ENCODE measurements around the gene PLPP4.

The PLPP4 gene

GRCh38 chr10:120480065-120480600 lies 23.1 kb downstream of the PLPP4 start:
- no peak for DNase-seq (ENCODE audit: low read depth in 1 of 2, low spot score in 1 of 2)

DNA sequence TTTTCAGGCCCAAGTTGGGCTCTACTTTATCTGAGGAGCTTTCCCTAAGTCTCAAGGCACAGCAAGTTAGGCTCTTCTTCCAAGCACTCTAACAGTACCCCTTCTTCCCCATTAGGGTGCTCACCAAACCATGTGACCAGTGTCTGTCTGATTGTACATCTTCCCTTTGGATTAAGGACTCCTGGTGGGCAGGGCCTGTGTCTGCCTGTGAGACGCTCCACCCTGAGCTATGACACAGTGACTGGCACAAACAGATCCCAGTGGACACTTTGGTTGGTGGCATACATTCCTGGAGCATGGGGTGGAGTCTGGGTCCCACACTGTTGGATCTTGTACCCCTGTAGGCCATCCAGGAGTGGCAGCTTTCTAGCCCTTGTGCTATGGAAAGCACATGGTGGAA lies 23.8 kb downstream of the PLPP4 start:
- no peak for DNase-seq (ENCODE audit: low read depth in 1 of 2, low spot score in 1 of 2)
- Histone ChIP-seq H3K27me3 (ENCODE audit: insufficient read depth, poor library complexity, severe bottlenecking) (no peaks in the 10 kb centered on the region), H3K4me3 (replicated peaks; ENCODE audit: insufficient read depth, low read length) (no peak overlapping the region), H3K27ac (replicated peaks) (no peak overlapping the region)
- TF ChIP-seq REST (IDR thresholded peaks at IDR 0.05; ENCODE audit: insufficient replicate concordance, low read depth) = no peak

More at GRCh38 chr10:120480065-120480600, 23.1 kb downstream of the PLPP4 start:
- TF ChIP-seq POLR2AphosphoS5 (IDR thresholded peaks at IDR 0.05; ENCODE audit: low read depth) (no peak), SPI1 (IDR thresholded peaks at IDR 0.05; ENCODE audit: borderline replicate concordance, low read depth) (no peak), REST (IDR thresholded peaks at IDR 0.05; ENCODE audit: insufficient replicate concordance, low read depth) (no peak), GABPA (IDR thresholded peaks at IDR 0.05; ENCODE audit: low read depth) (no peak)
- TF ChIP-seq, protein P1, sequence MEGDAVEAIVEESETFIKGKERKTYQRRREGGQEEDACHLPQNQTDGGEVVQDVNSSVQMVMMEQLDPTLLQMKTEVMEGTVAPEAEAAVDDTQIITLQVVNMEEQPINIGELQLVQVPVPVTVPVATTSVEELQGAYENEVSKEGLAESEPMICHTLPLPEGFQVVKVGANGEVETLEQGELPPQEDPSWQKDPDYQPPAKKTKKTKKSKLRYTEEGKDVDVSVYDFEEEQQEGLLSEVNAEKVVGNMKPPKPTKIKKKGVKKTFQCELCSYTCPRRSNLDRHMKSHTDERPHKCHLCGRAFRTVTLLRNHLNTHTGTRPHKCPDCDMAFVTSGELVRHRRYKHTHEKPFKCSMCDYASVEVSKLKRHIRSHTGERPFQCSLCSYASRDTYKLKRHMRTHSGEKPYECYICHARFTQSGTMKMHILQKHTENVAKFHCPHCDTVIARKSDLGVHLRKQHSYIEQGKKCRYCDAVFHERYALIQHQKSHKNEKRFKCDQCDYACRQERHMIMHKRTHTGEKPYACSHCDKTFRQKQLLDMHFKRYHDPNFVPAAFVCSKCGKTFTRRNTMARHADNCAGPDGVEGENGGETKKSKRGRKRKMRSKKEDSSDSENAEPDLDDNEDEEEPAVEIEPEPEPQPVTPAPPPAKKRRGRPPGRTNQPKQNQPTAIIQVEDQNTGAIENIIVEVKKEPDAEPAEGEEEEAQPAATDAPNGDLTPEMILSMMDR (IDR thresholded peaks at IDR 0.05; ENCODE audit: insufficient read depth, low read length) = no peak
- no peak overlapping the region for H3K4me3 ChIP-seq (replicated peaks; ENCODE audit: insufficient read depth, low read length)
- H3K27ac ChIP-seq (replicated peaks) = no peak overlapping the region
- H3K27me3 ChIP-seq (ENCODE audit: insufficient read depth, poor library complexity, severe bottlenecking) = no peaks in the 10 kb centered on the region

DNA sequence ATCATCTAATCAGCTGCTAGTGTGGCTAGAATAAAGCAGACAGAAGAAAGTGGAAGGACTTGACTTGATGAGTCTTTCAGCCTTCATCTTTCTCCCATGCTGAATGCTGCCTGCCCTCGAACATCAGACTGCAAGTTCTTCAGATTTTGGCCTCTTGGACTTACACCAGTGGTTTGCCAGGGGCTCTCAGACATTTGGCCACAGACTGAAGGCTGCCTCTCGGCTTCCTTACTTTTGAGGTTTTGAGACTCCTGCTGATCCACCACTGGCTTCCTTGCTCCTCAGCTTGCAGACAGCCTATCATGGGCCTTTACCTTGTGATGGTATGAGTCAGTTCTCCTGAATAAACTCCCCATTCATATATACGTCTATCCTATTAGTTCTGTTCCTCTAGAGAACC lies 26.0 kb downstream of the PLPP4 start:
- no peak overlapping the region for H3K4me3 ChIP-seq (replicated peaks; ENCODE audit: insufficient read depth, low read length)
- H3K27me3 ChIP-seq (ENCODE audit: insufficient read depth, poor library complexity, severe bottlenecking) = no peaks in the 10 kb centered on the region
- TF ChIP-seq GABPA (IDR thresholded peaks at IDR 0.05; ENCODE audit: low read depth) (no peak), REST (IDR thresholded peaks at IDR 0.05; ENCODE audit: insufficient replicate concordance, low read depth) (no peak), SPI1 (IDR thresholded peaks at IDR 0.05; ENCODE audit: borderline replicate concordance, low read depth) (no peak), POLR2AphosphoS5 (IDR thresholded peaks at IDR 0.05; ENCODE audit: low read depth) (no peak)
- TF ChIP-seq, protein P1 (IDR thresholded peaks at IDR 0.05; ENCODE audit: insufficient read depth, low read length) = no peak
- no peak overlapping the region for H3K27ac ChIP-seq (replicated peaks)
- no peak for DNase-seq (ENCODE audit: low read depth in 1 of 2, low spot score in 1 of 2)

All from HL-60 (cell line).